KG1 (cell line): Measurements from ENCODE around the gene KHDRBS1.
"Not testable (repeated sequence)": the region's sequence is repeated elsewhere in the genome, so short reads cannot be mapped to it uniquely, and the experiment has no call there.

Experiments used
- DNase-seq: peaks from one replicate; lab custom pipeline; 2025; lab: John Stamatoyannopoulos, UW

Gene KHDRBS1

GRCh38 chr1:32065613-32066488 lies 52.2 kb downstream of the KHDRBS1 start:
- DNase-seq, result not testable (repeated sequence)

DNA sequence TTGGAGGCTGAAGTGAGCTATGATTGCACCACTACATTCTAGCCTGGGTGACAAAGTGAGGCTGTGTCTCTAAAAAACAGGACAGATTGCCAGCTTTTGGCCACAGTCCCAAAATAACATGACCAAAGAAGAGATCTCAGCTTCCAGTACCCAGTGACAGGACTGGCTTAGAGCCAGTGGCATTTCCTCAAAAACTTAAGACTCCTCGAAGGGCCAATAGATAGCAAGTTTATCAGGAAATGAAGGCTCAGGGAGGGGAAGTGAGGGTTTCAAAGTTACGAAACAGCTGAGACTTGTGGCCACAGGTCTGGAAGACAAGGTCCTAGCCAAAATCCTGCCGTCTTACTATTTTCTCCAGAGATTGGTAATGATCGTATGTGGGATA lies 52.8 kb downstream of the KHDRBS1 start:
- DNase-seq, result peak; percentile 87

- DNase-seq, result no peak
Measured at GRCh38 chr1:32068957-32069588, 55.4 kb downstream of the KHDRBS1 start.

- peak; percentile 28 for DNase-seq
Measured at GRCh38 chr1:32071758-32072621, 58.3 kb downstream of the KHDRBS1 start.

GRCh38 chr1:32072622-32073298 lies 59.1 kb downstream of the KHDRBS1 start, which contains the start of gene TMEM39B:
Gene TMEM39B (plus strand): TSS chr1:32072939. CDS start chr1:32073048, 109 bp downstream.
- peak; percentile 94 for DNase-seq

- DNase-seq, result peak; percentile 61
Measured at GRCh38 chr1:32073299-32074229, 59.9 kb downstream of the KHDRBS1 start.

GRCh38 chr1:32074841-32075240 lies 61.2 kb downstream of the KHDRBS1 start:
- no peak for DNase-seq

GRCh38 chr1:32077451-32077850 lies 63.8 kb downstream of the KHDRBS1 start:
- DNase-seq, result no peak

DNA sequence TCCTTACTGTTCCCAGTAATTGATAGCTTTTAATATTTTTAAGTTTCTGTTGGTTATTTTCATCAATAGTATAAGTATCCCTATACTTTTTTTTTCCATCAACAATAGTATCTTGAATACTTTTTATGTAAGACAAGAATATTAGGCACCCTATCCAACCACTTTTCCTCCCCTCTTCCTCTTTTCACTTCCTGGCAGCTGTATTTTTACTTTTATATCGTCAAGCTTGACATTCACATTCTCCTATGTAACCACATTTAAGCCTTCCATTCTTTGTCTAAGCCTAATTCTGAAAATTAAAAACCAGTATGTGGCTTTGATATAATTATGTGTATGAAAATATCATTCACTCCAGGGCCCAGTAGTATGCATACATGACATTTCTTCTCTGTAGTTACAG lies 68.4 kb downstream of the KHDRBS1 start:
- no peak for DNase-seq

GRCh38 chr1:32086381-32086780 lies 72.7 kb downstream of the KHDRBS1 start:
- DNase-seq, result not testable (repeated sequence)

DNA sequence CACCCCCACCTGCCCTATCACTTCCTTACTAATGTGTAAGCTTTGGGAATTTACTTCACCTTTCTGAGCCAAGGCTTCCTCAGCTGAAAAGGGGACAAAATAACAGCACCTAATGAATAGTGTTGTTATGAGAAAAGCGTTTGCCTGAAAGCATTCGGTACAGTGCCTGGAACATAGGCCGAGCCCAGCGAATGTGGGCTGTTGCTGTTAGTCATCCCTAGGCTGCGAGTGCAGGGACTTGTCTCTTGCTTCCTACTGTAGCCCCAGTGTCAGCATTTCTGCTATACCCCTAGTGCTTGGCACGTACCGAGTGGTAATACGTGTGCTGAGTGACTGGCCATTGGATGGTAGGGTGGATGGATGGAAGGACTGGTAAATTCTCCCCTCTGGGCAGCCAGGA lies 77.5 kb downstream of the KHDRBS1 start:
- no peak for DNase-seq

- no peak for DNase-seq
Measured at GRCh38 chr1:32091591-32091990, 77.9 kb downstream of the KHDRBS1 start.
